ENCODE measurements around the gene MTMR12.
A peak's percentile ranks its signal among the peaks of the same experiment; 100 is the strongest.
"Not testable (repeated sequence)": the region's sequence is repeated elsewhere in the genome, so short reads cannot be mapped to it uniquely, and the experiment has no call there.

MTMR12 gene

DNA sequence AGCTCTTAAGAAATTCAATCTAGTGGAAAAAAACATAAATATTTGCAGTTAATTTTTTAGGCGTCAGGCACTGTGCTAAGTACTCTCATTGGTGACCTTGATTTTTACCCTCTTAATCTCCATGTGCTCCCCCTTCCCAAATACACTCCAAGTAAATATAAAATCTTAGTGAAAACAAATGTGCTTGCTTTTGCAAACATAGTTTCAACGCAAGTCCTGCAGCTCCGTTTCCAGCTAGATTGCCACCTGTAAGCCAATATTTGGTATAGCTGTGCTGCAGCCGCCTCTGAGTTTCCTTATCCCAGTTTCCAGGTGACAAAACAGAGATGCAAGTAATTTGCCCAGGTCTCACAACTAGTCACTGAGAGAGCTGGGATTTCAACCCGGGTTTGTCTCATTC is 1.9 kb upstream of the MTMR12 start:
- ATAC-seq, result no peak
- TF ChIP-seq, protein P1, sequence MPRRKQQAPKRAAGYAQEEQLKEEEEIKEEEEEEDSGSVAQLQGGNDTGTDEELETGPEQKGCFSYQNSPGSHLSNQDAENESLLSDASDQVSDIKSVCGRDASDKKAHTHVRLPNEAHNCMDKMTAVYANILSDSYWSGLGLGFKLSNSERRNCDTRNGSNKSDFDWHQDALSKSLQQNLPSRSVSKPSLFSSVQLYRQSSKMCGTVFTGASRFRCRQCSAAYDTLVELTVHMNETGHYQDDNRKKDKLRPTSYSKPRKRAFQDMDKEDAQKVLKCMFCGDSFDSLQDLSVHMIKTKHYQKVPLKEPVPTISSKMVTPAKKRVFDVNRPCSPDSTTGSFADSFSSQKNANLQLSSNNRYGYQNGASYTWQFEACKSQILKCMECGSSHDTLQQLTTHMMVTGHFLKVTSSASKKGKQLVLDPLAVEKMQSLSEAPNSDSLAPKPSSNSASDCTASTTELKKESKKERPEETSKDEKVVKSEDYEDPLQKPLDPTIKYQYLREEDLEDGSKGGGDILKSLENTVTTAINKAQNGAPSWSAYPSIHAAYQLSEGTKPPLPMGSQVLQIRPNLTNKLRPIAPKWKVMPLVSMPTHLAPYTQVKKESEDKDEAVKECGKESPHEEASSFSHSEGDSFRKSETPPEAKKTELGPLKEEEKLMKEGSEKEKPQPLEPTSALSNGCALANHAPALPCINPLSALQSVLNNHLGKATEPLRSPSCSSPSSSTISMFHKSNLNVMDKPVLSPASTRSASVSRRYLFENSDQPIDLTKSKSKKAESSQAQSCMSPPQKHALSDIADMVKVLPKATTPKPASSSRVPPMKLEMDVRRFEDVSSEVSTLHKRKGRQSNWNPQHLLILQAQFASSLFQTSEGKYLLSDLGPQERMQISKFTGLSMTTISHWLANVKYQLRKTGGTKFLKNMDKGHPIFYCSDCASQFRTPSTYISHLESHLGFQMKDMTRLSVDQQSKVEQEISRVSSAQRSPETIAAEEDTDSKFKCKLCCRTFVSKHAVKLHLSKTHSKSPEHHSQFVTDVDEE (CRISPR knock-in tag; IDR thresholded peaks at IDR 0.05), result no peak
- TF ChIP-seq RARB (CRISPR knock-in tag; IDR thresholded peaks at IDR 0.05), result no peak
- TF ChIP-seq PPARA (CRISPR knock-in tag; IDR thresholded peaks at IDR 0.05; ENCODE audit: borderline replicate concordance), result no peak
- TF ChIP-seq, protein P2, sequence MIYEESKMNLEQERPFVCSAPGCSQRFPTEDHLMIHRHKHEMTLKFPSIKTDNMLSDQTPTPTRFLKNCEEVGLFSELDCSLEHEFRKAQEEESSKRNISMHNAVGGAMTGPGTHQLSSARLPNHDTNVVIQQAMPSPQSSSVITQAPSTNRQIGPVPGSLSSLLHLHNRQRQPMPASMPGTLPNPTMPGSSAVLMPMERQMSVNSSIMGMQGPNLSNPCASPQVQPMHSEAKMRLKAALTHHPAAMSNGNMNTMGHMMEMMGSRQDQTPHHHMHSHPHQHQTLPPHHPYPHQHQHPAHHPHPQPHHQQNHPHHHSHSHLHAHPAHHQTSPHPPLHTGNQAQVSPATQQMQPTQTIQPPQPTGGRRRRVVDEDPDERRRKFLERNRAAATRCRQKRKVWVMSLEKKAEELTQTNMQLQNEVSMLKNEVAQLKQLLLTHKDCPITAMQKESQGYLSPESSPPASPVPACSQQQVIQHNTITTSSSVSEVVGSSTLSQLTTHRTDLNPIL (CRISPR knock-in tag; IDR thresholded peaks at IDR 0.05; ENCODE audit: low read depth), result no peak
- TF ChIP-seq, protein P3, sequence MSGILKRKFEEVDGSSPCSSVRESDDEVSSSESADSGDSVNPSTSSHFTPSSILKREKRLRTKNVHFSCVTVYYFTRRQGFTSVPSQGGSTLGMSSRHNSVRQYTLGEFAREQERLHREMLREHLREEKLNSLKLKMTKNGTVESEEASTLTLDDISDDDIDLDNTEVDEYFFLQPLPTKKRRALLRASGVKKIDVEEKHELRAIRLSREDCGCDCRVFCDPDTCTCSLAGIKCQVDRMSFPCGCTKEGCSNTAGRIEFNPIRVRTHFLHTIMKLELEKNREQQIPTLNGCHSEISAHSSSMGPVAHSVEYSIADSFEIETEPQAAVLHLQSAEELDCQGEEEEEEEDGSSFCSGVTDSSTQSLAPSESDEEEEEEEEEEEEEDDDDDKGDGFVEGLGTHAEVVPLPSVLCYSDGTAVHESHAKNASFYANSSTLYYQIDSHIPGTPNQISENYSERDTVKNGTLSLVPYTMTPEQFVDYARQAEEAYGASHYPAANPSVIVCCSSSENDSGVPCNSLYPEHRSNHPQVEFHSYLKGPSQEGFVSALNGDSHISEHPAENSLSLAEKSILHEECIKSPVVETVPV (CRISPR knock-in tag; IDR thresholded peaks at IDR 0.05), result no peak
- TF ChIP-seq ZNF565 (CRISPR knock-in tag; conservative IDR thresholded peaks at IDR 0.05; ENCODE audit: low read depth), result no peak
- TF ChIP-seq ZNF70 (CRISPR knock-in tag; IDR thresholded peaks at IDR 0.05), result no peak
- no peak for TF ChIP-seq GLIS3 (CRISPR knock-in tag; IDR thresholded peaks at IDR 0.05)
- TF ChIP-seq, protein P4, sequence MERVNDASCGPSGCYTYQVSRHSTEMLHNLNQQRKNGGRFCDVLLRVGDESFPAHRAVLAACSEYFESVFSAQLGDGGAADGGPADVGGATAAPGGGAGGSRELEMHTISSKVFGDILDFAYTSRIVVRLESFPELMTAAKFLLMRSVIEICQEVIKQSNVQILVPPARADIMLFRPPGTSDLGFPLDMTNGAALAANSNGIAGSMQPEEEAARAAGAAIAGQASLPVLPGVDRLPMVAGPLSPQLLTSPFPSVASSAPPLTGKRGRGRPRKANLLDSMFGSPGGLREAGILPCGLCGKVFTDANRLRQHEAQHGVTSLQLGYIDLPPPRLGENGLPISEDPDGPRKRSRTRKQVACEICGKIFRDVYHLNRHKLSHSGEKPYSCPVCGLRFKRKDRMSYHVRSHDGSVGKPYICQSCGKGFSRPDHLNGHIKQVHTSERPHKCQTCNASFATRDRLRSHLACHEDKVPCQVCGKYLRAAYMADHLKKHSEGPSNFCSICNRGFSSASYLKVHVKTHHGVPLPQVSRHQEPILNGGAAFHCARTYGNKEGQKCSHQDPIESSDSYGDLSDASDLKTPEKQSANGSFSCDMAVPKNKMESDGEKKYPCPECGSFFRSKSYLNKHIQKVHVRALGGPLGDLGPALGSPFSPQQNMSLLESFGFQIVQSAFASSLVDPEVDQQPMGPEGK (CRISPR knock-in tag; IDR thresholded peaks at IDR 0.05; ENCODE audit: borderline replicate concordance), result no peak
- TF ChIP-seq SNAI2 (CRISPR knock-in tag; IDR thresholded peaks at IDR 0.05), result no peak
- TF ChIP-seq ZC3H10 (CRISPR knock-in tag; IDR thresholded peaks at IDR 0.05), result no peak
- TF ChIP-seq, protein P5, sequence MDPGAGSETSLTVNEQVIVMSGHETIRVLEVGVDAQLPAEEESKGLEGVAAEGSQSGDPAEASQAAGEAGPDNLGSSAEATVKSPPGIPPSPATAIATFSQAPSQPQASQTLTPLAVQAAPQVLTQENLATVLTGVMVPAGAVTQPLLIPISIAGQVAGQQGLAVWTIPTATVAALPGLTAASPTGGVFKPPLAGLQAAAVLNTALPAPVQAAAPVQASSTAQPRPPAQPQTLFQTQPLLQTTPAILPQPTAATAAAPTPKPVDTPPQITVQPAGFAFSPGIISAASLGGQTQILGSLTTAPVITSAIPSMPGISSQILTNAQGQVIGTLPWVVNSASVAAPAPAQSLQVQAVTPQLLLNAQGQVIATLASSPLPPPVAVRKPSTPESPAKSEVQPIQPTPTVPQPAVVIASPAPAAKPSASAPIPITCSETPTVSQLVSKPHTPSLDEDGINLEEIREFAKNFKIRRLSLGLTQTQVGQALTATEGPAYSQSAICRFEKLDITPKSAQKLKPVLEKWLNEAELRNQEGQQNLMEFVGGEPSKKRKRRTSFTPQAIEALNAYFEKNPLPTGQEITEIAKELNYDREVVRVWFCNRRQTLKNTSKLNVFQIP (CRISPR knock-in tag; IDR thresholded peaks at IDR 0.05; ENCODE audit: borderline replicate concordance, low read depth), result no peak
- TF ChIP-seq TCF4 (CRISPR knock-in tag; IDR thresholded peaks at IDR 0.05; ENCODE audit: borderline replicate concordance), result no peak
- TF ChIP-seq OSR1 (CRISPR knock-in tag; IDR thresholded peaks at IDR 0.05), result no peak
- no peak for TF ChIP-seq ISL1 (CRISPR knock-in tag; IDR thresholded peaks at IDR 0.05)
- TF ChIP-seq ZFP3 (CRISPR knock-in tag; IDR thresholded peaks at IDR 0.05), result no peak

DNA sequence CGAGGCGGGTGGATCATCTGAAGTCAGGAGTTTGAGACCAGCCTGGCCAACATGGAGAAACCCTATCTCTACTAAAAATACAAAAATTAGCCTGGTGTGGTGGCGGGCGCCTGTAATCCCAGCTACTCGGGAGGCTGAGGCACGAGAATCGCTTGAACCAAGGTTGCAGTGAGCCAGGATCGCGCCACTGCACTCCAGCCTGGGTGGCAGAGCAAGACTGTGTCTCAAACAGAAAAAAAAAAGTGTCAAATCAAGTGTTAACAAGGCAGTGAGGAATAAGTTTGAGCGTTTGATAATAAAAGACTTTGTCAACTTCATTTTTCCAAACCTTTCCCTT is 1.4 kb upstream of the MTMR12 start:
- not testable (repeated sequence) for ATAC-seq

DNA sequence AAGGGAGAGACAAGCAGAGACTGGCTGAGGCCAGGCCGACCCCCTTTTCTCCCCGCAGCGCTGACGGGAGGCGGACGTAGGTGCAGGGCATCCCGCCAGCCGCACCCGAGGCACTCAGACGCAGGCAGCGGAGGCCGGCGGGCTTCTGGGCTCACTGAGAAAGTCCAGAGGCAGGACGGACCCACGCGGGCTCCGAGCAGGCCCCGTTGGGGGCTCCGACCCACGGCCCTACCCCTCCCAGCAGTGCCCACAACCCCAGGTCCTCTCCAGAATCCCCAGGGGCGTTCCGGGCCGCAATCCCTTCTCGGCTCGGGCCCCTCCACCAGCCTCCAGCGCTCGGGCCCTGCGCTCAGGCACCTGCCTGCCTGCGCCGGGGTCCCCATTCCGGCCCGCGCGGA is 543 bp downstream of the MTMR12 start:
- peak; percentile 34 for ATAC-seq
- TF ChIP-seq RARB (CRISPR knock-in tag; IDR thresholded peaks at IDR 0.05) (no peak), OSR1 (CRISPR knock-in tag; IDR thresholded peaks at IDR 0.05) (no peak), ZNF565 (CRISPR knock-in tag; conservative IDR thresholded peaks at IDR 0.05; ENCODE audit: low read depth) (no peak), ZFP3 (CRISPR knock-in tag; IDR thresholded peaks at IDR 0.05) (no peak), TCF4 (CRISPR knock-in tag; IDR thresholded peaks at IDR 0.05; ENCODE audit: borderline replicate concordance) (no peak), BACH2 (CRISPR knock-in tag; IDR thresholded peaks at IDR 0.05; ENCODE audit: borderline replicate concordance) (no peak), TOX (CRISPR knock-in tag; IDR thresholded peaks at IDR 0.05; ENCODE audit: borderline replicate concordance) (no peak), ZNF70 (CRISPR knock-in tag; IDR thresholded peaks at IDR 0.05) (no peak), CSDC2 (CRISPR knock-in tag; IDR thresholded peaks at IDR 0.05) (no peak), ESRRG (CRISPR knock-in tag; IDR thresholded peaks at IDR 0.05) (no peak), ZNF8 (CRISPR knock-in tag; IDR thresholded peaks at IDR 0.05) (no peak), ISL1 (CRISPR knock-in tag; IDR thresholded peaks at IDR 0.05) (no peak)
- TF ChIP-seq, protein P4 (CRISPR knock-in tag; IDR thresholded peaks at IDR 0.05; ENCODE audit: borderline replicate concordance), result no peak
- TF ChIP-seq, protein P2 (CRISPR knock-in tag; IDR thresholded peaks at IDR 0.05; ENCODE audit: low read depth), result no peak
- TF ChIP-seq, protein P1 (CRISPR knock-in tag; IDR thresholded peaks at IDR 0.05), result no peak

Measured in SK-N-SH treated with all-trans-retinoic acid at 6 μM for 48 hours (cell line).